Measurements from ENCODE around the gene MKKS.

The MKKS gene

DNA sequence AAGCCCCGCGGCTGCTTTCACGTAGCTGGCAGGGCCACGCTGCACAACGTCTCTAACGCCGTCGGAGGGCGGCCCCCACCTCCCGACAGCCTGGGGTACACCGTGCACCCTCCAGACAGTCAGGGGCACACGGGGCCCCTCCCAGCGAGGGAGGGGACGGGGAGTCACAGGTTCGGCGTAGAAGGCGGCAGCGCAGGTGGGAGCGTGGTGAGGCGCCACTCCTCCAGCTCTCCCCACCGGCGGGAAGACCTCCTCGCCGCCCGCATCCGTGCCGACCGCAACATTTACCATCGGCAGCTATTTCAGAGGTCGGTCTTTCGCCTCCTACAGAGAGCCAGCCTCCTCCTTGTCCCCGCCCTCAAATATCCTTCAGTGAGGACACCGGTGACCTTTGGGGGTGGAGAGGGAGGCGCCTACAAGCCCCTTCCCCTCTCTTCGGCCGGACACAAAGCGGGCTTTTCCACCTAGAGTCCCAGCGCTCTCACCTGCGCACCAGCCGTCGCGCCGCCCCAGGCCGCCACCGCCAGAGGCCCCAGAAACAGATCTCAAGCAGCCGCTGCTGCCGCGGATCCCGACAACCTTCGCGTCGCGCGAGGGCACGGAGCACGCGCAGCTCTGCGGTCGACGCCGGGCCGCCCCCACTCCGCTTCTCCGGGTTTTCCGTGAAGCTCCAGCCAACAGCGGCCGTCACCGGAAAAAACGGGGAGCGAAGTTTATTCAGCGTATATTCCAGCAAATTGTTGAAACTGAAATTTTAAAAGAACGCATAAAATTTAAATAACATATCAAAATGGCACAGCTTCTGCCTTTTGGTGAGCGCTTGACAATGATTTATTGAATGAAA lies at the start of gene MKKS:
TSS of gene MKKS (minus strand) at position 600 of the 844 bp plus-strand sequence. CDS start 20,708 bp downstream, outside the sequence.
- DNase-seq, result no peak

DNA sequence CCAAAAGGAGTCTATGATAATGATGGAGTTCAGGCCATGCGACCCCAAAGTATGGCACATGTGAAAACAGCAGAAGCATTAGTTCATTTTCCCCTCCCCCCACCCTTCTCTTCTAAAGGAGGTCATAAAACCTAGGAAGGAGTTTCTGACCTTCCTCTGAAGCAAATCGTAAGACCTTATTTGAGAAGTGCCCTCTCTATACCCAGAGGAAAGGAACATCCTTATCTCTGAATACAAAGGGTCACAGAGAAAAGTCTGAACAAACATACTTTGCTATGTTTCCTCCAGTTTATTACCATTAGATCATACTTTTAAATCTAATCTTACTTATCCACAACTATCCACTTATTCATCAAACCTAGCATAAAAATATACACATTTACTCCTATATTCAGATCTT lies 49.7 kb upstream of the MKKS start:
- no peak for DNase-seq

DNA sequence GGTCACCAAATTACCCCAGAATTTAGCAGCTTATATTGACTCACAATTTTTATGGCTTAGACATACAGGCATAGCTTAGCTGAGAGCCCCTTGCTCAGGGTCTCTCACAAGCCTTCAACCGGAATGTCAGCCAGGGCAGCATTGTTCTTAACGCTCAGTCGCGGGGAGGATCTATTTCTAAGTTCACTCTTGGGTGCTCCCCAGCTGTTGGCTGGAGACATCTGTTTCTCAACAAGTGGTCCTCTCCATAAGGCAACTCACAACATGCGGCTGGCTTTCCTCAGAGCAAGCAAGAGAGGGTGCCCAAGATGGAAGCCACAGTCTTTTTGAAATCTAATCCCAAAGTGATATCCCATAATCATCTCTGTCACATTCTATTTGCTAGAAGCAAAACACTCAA lies 47.7 kb upstream of the MKKS start:
- no peak for DNase-seq

DNA sequence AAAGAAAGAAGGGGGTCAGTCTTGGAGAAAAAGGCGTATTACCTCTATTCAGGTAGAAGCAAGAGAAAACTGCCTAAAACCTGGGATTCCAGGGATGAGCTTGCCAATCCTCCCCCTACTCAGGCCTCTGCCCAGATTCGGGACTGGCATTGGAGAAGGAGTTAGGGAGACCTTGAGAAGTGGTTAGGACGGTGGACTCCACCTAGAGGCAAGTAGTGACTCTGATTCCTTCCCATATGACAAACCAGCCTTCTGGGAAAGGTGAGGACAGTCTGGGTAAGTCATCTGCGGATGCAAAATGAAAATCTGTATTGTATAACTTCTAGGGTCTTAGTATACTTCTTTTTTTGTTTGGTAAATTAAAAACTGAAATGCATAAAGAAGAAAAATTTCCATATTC lies 44.9 kb upstream of the MKKS start:
- no peak for DNase-seq

DNA sequence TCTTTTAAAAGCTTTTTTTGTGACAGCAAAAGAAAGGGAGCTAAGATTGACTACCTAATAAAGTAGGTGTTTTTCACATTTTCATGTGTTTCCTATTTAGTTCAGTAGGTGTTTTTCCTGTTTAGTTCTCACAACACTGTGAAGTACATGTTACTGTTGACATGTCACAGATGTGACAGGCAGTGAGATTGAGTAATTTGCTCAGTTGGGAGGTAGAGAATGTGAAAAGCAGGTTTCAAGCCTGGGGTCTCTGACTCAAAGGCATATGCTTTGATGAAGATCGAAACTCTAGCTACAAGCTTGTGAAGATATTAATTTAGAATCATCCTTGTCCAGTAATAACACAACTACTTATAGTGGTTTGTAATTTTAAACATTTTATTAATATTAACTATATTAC lies 44.2 kb upstream of the MKKS start:
- no peak for DNase-seq

DNA sequence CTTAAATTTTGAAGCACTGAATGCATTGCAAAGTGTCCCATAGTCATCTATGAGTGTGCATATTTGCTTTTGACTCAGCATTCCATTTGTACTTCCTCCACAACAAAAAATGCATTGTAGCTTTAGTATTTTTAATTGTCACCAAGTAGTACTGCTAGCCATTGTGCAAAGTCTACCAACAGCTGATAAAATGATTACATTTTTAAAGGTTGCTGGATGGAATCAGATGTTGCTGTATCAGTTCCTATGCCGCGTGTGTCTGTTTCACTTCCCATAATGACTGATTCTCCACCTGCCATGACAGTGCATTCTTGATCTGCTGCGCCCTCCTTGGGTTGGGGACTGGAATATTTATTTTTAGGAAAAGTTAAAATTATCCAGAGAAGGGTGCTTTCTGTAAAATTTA lies 42.3 kb upstream of the MKKS start:
- no peak for DNase-seq

DNA sequence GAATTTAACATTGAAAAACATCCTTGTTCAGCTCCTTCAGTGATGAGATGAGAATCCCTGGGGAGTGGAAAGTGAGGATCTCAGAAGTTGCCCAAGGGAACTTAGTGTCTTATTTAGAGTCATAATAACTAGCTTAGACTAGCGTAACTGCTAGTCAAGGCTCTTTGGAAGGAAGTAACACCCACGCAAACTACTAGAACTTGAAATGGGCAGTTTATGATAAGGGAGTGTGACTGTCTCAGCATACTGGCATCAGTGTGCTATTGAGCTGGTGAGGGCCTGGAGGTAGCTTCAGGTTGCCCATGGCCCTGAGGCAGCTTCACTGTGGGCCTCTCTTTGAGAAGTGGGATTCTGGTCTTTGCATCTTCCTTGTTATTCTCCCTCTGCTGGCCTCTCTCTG lies 41.2 kb upstream of the MKKS start:
- DNase-seq, result no peak

DNA sequence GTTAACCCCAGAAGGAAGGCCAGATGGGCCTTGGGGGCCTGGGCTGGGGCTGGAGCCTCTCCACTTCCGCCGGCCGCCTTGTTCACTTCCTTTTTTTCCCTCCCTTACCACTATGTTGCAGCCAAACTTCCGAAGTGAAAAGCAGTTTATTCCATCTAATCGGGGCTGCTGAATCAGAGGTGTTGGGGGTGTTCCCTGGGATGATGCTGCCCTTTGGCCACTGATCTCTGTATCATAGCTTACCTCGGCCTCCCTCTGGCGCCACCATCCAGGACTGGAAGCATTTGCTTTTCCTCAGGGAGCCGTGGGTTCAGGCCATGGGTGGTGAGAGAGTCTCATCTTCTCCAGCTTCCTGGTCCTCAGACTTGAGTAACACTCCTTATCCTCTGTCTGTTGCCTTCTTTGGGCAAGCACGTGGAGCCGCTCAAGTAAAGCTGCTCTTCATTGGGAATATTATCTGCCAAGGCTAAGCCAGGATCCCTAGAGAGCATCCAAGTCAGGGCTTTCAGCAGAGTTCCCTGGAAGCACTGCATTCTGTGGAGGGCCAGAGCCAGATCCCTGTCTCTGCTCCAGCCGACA lies 40.7 kb upstream of the MKKS start:
- no peak for DNase-seq

DNA sequence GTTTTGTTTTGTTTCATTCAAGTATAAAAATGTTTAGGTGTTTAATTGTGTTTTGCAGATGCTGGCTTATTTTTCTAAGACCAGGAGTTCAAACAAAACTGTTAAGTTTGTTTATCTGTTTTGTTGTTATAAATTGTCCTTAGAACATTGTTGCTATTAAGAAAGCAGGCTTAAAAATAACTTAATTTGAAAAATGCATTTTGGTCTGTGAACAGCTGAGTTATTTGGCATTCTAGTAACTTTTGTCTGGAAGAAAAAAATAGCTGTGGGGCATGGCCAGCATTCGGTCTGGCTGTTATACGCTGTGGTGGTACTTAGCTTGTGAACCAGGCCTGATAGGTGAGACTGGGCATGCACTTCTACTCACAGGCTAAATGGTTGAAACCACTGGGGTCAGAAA lies 38.8 kb upstream of the MKKS start:
- DNase-seq, result no peak

DNA sequence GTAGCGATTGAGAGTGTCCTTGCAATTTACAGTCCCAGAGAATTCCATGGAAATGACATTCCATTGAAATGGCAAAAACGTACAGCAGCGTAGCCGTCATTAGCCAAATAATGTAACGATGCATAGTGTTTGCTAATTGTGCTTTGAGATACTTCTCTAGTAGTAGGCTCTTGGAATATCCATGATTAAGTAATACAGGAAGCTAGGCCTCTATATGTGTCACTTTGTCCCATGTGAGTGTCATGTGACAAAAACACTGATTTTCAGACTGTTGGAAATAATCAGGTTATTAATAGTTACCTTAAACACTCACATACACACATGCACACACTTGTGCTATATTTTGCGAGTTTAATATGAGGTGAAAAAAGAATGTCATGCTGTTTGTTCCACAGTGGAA lies 36.3 kb upstream of the MKKS start:
- DNase-seq, result no peak

DNA sequence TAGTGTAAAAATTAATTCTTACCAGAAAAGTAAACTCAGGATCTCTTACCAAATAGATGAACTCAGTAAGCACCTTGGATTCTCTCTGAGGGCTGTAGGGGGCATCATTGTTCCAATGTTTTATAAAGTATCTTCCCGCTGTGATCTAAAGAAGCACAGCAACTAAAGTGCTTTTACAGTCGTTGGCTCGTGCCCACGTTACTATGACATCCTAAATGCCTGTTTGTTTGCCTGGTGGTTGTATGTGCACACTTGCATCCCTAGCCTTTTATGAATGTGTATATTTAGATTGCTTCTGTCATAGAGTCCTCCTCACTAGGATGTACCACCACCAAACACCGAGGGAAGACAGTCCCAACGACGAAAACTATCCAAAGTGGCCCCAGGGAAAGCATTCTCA lies 35.6 kb upstream of the MKKS start:
- peak; percentile 52 for DNase-seq

DNA sequence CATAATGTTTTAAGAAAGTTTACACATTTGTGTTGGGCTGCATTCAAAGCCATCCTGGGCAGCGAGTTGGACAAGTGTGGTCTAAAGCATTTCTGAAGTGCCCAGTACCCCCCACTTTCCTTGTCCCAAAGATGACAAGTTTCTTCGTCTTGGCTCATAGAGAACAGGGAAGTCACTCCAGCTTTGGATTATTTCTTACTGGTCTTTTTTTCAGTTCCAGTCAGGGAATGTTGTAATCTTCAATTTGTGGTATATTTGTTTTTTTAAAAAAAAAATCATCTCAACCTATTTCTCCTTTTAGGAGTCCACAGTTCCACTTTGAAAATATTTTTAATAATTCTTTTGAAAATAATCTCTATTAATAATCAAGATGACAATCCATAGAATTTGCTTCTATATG lies 35.0 kb upstream of the MKKS start:
- DNase-seq, result no peak

DNA sequence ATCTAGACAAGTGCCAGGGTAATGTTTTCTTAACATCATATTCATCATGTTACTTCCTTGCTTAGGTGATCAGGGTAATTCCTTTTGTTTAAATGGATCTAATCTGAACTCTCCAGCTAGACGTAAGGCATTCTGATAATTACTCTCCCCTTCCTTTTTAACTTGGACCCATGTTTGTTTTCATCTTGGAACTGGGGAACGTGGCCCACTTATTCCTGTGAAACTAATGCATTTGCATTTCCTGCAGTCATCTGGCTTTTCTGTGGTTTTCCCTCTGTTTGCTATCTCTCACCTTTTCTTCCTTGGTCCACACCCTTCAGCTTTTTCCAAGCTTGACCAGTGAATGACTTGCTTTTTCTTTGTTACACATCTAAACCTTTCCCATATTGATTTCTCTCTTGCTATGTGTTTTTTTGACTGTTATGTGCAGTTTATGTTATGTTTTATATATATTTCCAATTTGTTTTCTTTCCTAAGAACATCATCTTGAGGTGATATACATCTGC lies 34.4 kb upstream of the MKKS start:
- no peak for DNase-seq

DNA sequence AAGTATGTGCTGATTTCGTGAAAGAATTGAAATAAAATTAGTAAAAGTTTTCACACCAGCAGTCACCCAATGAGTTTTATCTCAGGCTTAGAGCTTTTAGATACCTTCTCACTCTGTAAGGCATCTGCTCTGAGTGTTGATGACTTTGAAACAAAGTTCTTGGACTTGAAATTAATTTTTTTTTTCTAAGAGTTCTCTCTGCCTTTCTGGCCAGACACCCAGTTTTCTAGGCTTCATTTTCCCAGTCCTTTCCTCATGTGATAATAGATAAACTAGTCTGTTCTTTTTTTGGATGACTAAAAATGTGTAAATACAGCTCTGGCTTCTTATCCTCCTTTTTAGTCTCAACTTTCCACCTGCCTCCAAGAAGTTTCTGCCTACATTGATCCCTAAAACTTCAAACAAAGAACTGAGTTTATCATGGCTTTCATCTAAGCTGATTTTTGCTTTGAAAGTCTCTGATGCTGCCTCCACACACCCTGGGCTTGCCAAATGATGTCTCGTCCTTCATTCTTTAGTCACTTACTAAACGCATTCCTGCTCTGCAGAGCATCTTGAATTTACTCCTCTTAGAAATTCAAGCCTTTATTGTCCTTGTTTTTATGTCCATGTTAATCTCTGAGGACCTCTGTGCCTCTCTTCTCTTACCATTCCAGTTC lies 33.8 kb upstream of the MKKS start:
- DNase-seq, result no peak

DNA sequence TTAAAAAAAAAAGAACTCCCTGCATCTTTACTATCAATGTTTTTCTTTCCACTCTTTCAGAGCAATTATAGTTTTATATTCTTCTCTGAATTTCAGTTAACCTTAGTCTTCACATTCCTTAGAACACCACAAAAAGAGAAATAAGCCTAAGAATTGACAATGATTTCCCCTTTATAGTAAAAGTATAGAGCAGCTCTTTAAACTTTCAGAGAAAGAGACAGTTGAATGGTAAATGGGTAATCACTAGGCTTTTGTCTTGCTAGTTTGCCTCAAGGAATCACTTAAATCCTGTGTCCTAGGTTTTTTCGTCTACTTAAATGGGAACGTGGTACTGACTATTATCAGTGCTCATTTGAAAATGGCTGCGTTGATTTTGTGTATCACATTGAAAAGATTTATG lies 32.8 kb upstream of the MKKS start:
- DNase-seq, result no peak

DNA sequence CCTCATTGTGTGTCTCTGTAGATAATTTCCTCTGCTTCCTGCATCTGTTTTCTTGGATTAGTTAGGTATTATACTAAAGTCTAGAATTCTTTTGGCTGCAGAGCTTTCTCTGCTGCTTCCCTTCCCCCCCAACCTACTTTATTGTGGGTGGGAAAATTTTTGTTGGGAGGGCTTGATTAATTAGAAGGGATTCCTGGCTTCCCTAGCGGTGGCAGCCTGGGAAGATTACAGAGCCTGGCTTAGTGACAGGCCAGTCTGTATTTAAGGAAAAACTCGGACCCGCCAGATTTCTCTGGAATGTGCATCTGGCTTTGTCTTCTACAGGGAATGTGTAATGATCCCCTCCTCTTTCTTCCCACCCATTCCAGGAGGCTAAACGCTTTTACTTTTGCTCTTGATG lies 32.3 kb upstream of the MKKS start:
- no peak for DNase-seq

DNA sequence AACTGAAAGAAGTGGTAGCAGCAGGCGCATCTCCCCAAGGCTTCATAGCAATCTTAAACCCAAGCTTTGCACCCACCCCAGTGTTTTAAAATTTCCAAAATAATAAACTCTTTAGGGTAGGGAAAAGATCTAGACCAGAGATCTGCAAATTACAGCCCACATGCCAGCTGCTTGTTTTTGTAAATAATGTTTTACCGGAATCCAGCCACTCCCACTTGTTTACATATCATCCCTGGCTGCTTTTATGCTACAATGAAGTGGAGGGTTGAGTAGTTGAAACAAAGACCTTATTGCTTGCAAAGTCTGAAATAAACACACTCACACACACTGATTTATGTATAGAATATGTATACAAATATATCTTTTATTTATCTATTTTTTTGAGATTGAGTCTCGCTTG lies 31.1 kb upstream of the MKKS start:
- DNase-seq, result no peak

DNA sequence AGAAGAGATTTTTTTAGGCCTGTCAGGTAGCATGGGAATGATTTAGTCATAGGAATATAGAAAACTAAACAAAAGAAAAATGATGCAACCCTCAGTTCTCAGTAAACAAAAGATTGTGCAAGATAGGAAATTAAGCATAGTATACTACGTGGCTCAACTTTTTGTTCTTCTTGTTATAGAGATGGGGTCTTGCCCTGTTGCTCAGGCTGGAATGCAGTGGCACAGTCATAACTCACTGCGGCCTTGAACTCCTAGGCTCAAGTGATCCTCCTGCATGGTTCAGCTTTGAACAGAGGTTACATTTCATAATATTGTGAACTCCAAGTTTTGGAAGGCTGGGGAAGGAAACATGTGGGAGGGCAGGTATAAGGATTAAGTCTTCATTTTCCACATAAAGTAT lies 29.6 kb upstream of the MKKS start:
- no peak for DNase-seq

DNA sequence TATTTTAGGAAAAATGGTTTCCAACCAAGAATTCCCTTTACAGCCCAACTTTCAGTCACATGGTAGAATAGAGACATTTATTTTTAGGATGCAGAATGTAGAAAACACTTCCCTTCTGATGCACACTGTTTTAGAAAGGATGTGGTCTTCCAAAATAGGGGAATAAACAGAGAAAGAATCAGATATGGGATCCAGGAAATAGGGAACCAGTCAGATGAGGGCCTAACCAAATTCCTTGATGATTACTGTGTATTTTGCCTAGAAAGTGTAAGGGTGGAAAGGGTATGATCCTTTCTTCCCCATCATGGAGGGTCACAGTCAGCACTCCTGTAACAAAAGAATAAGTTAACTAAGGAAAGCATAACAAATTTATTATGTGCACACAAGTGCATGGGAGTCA lies 28.5 kb upstream of the MKKS start:
- DNase-seq, result no peak

DNA sequence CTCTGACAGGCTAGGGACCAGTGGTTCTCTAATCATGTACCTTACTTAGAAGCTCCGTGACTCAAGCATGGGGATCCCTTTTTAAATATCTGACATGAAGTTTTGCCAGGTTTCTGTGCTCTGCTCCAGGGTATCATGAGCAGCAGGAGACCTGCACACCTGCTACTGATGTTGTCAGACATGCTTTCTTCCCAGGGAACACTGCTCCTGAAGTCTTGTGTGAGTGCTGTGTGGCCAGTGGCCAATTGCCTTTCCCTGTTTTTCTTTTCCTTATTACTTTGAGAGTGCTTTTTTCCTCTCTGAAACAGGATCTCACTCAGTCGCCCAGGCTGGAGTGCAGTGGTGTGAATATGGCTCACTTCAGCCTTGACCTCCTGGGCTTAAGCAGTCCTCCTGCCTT lies 27.5 kb upstream of the MKKS start:
- no peak for DNase-seq

DNA sequence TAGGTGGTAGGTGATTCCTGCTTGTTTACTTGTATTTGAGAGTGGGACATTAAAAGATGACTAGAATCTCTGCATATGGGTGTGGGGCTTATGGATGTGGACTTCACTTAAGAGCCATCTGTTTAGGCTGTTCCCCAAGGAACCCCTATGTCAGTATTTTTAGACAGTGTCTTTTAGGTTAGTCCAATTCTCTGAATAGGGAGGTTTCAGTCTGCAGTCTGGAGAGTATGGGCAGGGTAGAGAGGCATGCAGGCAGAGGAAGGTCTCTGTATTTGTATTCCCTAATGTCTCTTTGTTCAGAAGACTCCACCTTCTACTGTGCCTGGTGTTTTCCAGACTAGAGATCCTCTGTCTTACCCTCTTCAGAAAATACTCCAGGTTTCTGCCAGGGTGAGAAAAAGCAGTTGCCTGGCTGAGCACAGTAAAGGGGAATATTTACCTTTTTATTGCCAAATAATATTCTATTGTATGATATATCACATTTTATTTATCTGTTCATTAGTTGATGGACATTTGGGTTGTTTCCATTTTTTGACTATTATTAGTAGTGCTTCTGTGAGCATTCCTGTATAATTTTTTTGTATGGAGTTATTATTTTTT lies 20.2 kb upstream of the MKKS start:
- DNase-seq, result no peak

DNA sequence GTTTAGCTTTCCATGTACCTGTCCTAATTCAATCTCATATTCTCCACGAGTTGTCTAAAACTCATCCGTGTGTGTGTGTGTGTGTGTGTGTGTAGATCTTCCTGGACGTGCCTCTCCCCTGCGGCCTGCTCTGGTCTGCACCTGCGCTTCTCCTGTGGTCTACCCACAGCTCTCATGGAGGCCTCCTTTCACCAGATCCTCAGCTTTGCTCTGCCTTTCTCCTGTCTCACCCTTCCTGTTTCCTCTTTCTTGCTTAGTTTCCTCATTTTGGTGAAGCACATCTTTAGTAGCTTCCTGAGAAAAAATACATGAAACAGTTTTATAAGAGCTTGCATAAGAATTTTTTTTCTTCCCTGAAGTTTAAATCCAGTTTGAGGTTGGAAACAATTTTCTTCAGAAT lies 19.2 kb upstream of the MKKS start:
- no peak for DNase-seq

DNA sequence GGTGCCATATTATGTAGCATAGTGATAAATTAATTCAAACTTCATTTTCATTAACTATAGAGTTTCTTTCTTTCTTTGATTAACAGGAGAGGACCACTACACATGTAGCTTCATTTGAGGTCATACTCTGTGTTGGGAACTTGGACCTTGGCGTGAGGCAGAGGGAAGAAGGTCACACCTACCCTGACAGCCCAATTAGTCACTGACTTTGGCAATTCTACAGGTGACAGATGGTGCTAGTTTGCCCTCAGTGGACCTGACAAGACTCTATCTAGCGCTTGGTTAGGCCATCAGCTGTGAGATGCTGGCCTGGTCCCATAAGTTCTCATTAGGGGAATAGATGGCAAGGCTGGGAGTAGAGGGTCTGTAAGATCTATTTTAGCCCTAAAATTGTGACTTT lies 15.2 kb upstream of the MKKS start:
- DNase-seq, result no peak
